Neural cell (in vitro differentiated cells): ENCODE measurements around the gene GNG2. TPM values are rescaled to one million over a fixed set of nuclear protein-coding genes. Genes with fewer than 3 reads are reported as not detected.

Experiments
- H2AFZ ChIP-seq: fragments of 200-600, 300-800 bp; sonication (generic), shearing (Covaris generic); 2 replicates; pipeline ENCODE4 v1.6.0; 2014; ENCODE audit warnings: low read depth, mild to moderate bottlenecking, antibody characterized with exemption, low read length, moderate library complexity
- H3F3A ChIP-seq: fragments of 200-600 bp; shearing (Covaris generic); 2 replicates; pipeline ENCODE4 v1.6.1; 2016; ENCODE audit warnings: mild to moderate bottlenecking, moderate library complexity, mixed read lengths, antibody characterized with exemption, low read length; ENCODE audit not compliant: insufficient read depth, poor library complexity, severe bottlenecking
- H3K27ac ChIP-seq: fragments of 200-600, 300-800 bp; sonication (generic), shearing (Covaris generic); 2 replicates; pipeline ENCODE4 v1.5.1; 2014; ENCODE audit warnings: mild to moderate bottlenecking, low read length, moderate library complexity
- H3K27me3 ChIP-seq: fragments of 300-800, 200-600 bp; sonication (generic), shearing (Covaris generic); 2 replicates; pipeline ENCODE4 v1.6.0; 2014; ENCODE audit warnings: mild to moderate bottlenecking, low read depth, low read length, moderate library complexity; ENCODE audit not compliant: insufficient read depth
- H3K36me3 ChIP-seq: fragments of 300-800, 200-600 bp; sonication (generic), shearing (Covaris generic); 2 replicates; pipeline ENCODE4 v1.5.1; 2014; ENCODE audit warnings: mild to moderate bottlenecking, antibody characterized with exemption, low read length, moderate library complexity; ENCODE audit not compliant: insufficient read depth
- H3K4me2 ChIP-seq: fragments of 300-800, 200-600 bp; sonication (generic), shearing (Covaris generic); 2 replicates; pipeline ENCODE4 v1.6.0; 2014; ENCODE audit warnings: mild to moderate bottlenecking, low read length
- H3K4me3 ChIP-seq: fragments of 300-800, 200-600 bp; sonication (generic), shearing (Covaris generic); 2 replicates; pipeline ENCODE4 v1.5.1; 2014; ENCODE audit warnings: mild to moderate bottlenecking, low read length, moderate library complexity
- H3K79me2 ChIP-seq: fragments of 200-600 bp; shearing (Covaris generic); replicated peaks from 2 replicates; pipeline ENCODE4 v1.6.0; 2014; ENCODE audit warnings: mild to moderate bottlenecking, low read length, moderate library complexity; ENCODE audit not compliant: insufficient read depth
- H3K9ac ChIP-seq: fragments of 300-800, 200-600 bp; sonication (generic), shearing (Covaris generic); 2 replicates; pipeline ENCODE4 v1.6.1; 2016; ENCODE audit warnings: mild to moderate bottlenecking, low read length, mixed read lengths
- H3K9me2 ChIP-seq: fragments of 200-600 bp; shearing (Covaris generic); 2 replicates; pipeline ENCODE4 v1.6.1; 2016; ENCODE audit warnings: mild to moderate bottlenecking, low read length, mixed read lengths; ENCODE audit not compliant: insufficient read depth
- H3K9me3 ChIP-seq: fragments of 200-600, 300-800 bp; sonication (generic), shearing (Covaris generic); 2 replicates; pipeline ENCODE4 v1.6.1; 2016; ENCODE audit warnings: mild to moderate bottlenecking, mixed run types, low read length, moderate library complexity, mixed read lengths
- H4K20me1 ChIP-seq: fragments of 200-600 bp; shearing (Covaris generic); 2 replicates; pipeline ENCODE4 v1.6.1; 2016; ENCODE audit warnings: mild to moderate bottlenecking, mixed run types; ENCODE audit not compliant: insufficient read depth
- EP300 ChIP-seq: fragments of 450-650 bp; conservative IDR thresholded peaks from 2 replicates; pipeline ENCODE4 v1.6.1; 2014; ENCODE audit warnings: antibody characterized with exemption, mild to moderate bottlenecking, moderate library complexity; ENCODE audit not compliant: poor library complexity, severe bottlenecking
- EZH2 ChIP-seq: fragments of 200-600, 300-800 bp; shearing (Covaris generic), sonication (generic); IDR thresholded peaks from 2 replicates; pipeline ENCODE4 v1.6.1; 2014; ENCODE audit warnings: antibody characterized with exemption, low read length, borderline replicate concordance, mild to moderate bottlenecking; ENCODE audit not compliant: insufficient read depth, poor library complexity, severe bottlenecking
- MXI1 ChIP-seq: fragments of 450-650 bp; conservative IDR thresholded peaks from 2 replicates; pipeline ENCODE4 v1.6.1; 2014; ENCODE audit warnings: antibody characterized with exemption, mild to moderate bottlenecking; ENCODE audit not compliant: poor library complexity, severe bottlenecking
- POLR2AphosphoS5 ChIP-seq: IDR thresholded peaks from 2 replicates; pipeline ENCODE4 v1.6.1; 2012
- RAD21 ChIP-seq: fragments of 450-650 bp; conservative IDR thresholded peaks from 2 replicates; pipeline ENCODE4 v1.6.1; 2014; ENCODE audit warnings: antibody characterized with exemption, mild to moderate bottlenecking, moderate library complexity
- SMC3 ChIP-seq: fragments of 450-650 bp; conservative IDR thresholded peaks from 2 replicates; pipeline ENCODE4 v1.6.1; 2014; ENCODE audit warnings: antibody characterized with exemption, mild to moderate bottlenecking, moderate library complexity; ENCODE audit not compliant: poor library complexity
- TAF1 ChIP-seq: IDR thresholded peaks from 2 replicates; pipeline ENCODE4 v1.6.1; 2012; ENCODE audit warnings: low read depth
- polyA plus RNA-seq: library from polyadenylated mRNA; depleted of rRNA; stranded (reverse); fragments of >200 nt; gene quantifications from 2 replicates; pipeline ENCODE4 v1.2.3, GENCODE V29; 2014
- TF ChIP-seq, protein P1 (sequence below): IDR thresholded peaks from 2 replicates; pipeline ENCODE4 v1.6.1; 2012; ENCODE audit warnings: borderline replicate concordance
- TF ChIP-seq, protein P2 (sequence below): fragments of 450-650 bp; IDR thresholded peaks from 2 replicates; pipeline ENCODE4 v1.5.1; 2014; ENCODE audit warnings: antibody characterized with exemption, mild to moderate bottlenecking, moderate library complexity; ENCODE audit not compliant: poor library complexity, severe bottlenecking

Gene GNG2
- polyA plus RNA-seq, 1 donor from 2014 or later = 515 TPM

DNA sequence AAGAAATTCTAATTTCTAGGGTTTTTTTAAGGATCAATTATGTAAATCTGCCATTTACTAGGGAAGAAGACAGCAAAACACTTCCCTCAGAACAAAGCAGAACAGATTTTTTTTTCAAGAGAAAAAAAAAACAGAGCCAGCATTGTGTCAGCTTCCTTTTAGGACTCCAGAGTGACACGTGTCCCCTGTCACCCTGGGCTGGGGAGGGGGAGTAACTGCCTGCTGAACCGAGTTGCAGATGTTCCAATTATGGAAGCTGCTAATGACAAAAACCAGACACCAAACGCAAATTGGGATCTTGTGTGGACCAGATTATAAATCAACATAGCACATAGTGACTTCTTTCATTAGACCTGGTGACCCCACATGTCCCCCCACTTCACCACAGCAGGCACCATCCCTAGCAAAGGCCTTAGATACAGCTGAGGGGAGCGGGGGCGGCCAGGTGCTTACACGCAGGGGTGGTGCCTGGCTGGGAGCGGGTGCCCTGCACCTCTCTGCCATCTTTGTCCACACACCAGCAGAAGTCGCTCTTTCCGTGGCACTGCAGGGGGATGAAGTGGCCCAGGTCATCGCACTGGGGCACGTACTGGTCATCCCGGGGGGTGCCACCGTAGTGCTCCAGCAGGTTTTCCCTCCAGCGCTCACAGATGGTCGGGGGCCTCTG lies 154.3 kb downstream of the GNG2 start:
- TF ChIP-seq POLR2AphosphoS5 = no peak
- TF ChIP-seq, protein P1, sequence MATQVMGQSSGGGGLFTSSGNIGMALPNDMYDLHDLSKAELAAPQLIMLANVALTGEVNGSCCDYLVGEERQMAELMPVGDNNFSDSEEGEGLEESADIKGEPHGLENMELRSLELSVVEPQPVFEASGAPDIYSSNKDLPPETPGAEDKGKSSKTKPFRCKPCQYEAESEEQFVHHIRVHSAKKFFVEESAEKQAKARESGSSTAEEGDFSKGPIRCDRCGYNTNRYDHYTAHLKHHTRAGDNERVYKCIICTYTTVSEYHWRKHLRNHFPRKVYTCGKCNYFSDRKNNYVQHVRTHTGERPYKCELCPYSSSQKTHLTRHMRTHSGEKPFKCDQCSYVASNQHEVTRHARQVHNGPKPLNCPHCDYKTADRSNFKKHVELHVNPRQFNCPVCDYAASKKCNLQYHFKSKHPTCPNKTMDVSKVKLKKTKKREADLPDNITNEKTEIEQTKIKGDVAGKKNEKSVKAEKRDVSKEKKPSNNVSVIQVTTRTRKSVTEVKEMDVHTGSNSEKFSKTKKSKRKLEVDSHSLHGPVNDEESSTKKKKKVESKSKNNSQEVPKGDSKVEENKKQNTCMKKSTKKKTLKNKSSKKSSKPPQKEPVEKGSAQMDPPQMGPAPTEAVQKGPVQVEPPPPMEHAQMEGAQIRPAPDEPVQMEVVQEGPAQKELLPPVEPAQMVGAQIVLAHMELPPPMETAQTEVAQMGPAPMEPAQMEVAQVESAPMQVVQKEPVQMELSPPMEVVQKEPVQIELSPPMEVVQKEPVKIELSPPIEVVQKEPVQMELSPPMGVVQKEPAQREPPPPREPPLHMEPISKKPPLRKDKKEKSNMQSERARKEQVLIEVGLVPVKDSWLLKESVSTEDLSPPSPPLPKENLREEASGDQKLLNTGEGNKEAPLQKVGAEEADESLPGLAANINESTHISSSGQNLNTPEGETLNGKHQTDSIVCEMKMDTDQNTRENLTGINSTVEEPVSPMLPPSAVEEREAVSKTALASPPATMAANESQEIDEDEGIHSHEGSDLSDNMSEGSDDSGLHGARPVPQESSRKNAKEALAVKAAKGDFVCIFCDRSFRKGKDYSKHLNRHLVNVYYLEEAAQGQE = no peak
- TF ChIP-seq RAD21 = no peak
- TF ChIP-seq MXI1 = no peak
- no peak for TF ChIP-seq EP300
- no peak for TF ChIP-seq EZH2
- TF ChIP-seq SMC3 = no peak
- no peak for TF ChIP-seq TAF1
- TF ChIP-seq, protein P2, sequence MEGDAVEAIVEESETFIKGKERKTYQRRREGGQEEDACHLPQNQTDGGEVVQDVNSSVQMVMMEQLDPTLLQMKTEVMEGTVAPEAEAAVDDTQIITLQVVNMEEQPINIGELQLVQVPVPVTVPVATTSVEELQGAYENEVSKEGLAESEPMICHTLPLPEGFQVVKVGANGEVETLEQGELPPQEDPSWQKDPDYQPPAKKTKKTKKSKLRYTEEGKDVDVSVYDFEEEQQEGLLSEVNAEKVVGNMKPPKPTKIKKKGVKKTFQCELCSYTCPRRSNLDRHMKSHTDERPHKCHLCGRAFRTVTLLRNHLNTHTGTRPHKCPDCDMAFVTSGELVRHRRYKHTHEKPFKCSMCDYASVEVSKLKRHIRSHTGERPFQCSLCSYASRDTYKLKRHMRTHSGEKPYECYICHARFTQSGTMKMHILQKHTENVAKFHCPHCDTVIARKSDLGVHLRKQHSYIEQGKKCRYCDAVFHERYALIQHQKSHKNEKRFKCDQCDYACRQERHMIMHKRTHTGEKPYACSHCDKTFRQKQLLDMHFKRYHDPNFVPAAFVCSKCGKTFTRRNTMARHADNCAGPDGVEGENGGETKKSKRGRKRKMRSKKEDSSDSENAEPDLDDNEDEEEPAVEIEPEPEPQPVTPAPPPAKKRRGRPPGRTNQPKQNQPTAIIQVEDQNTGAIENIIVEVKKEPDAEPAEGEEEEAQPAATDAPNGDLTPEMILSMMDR = no peak
- Histone ChIP-seq H3K36me3 (peaks cover 3% of the 10 kb centered on the region), H3K27me3 (no peaks in the 10 kb centered on the region), H4K20me1 (no peaks in the 10 kb centered on the region), H2AFZ (no peak overlapping the region), H3K9ac (no peak overlapping the region), H3K9me3 (no peaks in the 10 kb centered on the region), H3K79me2 (no peaks in the 10 kb centered on the region), H3K4me2 (no peak overlapping the region), H3F3A (no peaks in the 10 kb centered on the region), H3K4me3 (no peak overlapping the region), H3K27ac (no peak overlapping the region), H3K9me2 (no peaks in the 10 kb centered on the region)

DNA sequence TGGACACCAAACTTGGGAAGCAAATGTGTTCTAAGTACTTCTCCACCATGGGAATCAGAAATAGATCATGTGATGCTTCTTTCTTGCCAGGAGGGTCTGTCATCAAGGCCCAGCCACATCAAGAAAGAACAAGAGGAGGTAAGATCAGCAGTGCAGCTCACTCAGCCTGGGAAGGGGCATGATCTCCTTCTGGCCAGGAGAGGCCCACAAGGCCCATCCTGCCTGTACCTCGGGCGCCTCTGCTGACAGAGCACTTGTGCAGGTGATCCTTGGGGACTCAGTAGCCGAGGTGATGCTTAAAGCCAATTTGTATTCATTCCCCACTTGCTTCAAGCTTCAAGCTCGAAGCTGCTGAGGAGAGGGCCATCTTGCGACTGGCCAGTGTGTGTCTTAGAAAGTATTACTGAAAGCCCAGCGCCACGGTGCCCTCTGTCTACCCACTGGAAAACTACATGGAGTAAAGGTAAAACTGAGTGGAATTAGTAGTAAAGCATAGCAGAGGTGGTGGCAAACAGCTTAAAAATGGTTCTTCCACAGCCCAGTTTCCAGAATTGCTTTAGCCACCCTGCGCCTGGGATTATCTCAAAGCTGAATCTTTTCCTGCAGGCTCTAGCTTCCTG lies 155.1 kb downstream of the GNG2 start:
- Histone ChIP-seq H4K20me1 (no peaks in the 10 kb centered on the region), H3F3A (no peaks in the 10 kb centered on the region), H2AFZ (no peak overlapping the region), H3K27me3 (no peaks in the 10 kb centered on the region), H3K36me3 (peaks cover 3% of the 10 kb centered on the region), H3K9me3 (no peaks in the 10 kb centered on the region), H3K9ac (no peak overlapping the region), H3K4me2 (no peak overlapping the region), H3K27ac (no peak overlapping the region), H3K4me3 (no peak overlapping the region), H3K79me2 (no peaks in the 10 kb centered on the region), H3K9me2 (no peaks in the 10 kb centered on the region)
- TF ChIP-seq EP300 (no peak), RAD21 (no peak), SMC3 (no peak), POLR2AphosphoS5 (no peak), TAF1 (no peak), EZH2 (no peak), MXI1 (no peak)
- TF ChIP-seq, protein P1 = no peak
- TF ChIP-seq, protein P2 = no peak
